RWPE1 (cell line): ENCODE measurements around the gene PGGT1B.

Experiments used
- CTCF ChIA-PET: fragments of 350-600 bp; sonication (Branson Sonifier 250); formaldehyde crosslinking; extraction: SDS; loops from one replicate; lab custom pipeline; 2021; lab: Yijun Ruan, JAX
- POLR2A ChIA-PET: fragments of 400-600 bp; formaldehyde crosslinking; extraction: SDS; loops from one replicate; lab custom pipeline; 2020; ENCODE audit warnings: antibody characterized with exemption; ENCODE audit not compliant: low non-redundant PET; lab: Yijun Ruan, JAX
- DNase-seq: peaks from one replicate; pipeline ENCODE4 v3.0.0; 2012; ENCODE audit warnings: low spot score
- H3K27ac ChIP-seq: fragments of 450-650 bp; 2 replicates; pipeline ENCODE4 v1.5.1; 2017
- TF ChIP-seq, protein P1 (sequence below): fragments of 450-650 bp; conservative IDR thresholded peaks from 2 replicates; pipeline ENCODE4 v1.5.1; 2017; ENCODE audit warnings: low read depth, mild to moderate bottlenecking

PGGT1B gene

DNA sequence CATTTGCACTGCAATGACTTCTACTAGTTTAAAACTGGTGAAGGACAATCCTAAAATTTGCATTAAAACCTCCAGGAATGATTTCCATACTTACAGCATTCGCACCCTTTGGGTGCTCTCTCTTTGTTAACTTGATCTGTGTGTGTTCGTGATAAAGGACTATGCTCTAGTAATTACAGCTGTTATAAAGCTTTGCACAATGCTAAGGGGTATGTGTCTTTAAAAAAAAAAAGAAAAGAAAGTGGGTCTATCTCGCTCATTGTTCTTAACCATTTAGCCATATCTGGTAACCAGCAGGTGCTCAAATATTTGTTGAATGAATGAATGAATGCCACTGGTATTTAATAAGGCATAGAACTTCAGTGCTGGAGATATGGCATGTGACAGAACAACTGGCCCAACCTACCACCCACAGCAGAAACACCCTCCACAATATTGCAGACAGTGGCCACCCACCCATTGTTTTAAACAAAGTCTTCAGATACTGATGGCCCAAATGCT lies 101.7 kb downstream of the PGGT1B start:
- POLR2A ChIA-PET, result no interaction called here
- DNase-seq, result no peak
- CTCF ChIA-PET, result interaction anchor here (0.5 to 0.6 kb wide), 2 partner anchors 20 to 1459 kb away, joined by 3 read pairs; no protein-coding TSS in a partner anchor
- no peak overlapping the region for H3K27ac ChIP-seq
- TF ChIP-seq, protein P1, sequence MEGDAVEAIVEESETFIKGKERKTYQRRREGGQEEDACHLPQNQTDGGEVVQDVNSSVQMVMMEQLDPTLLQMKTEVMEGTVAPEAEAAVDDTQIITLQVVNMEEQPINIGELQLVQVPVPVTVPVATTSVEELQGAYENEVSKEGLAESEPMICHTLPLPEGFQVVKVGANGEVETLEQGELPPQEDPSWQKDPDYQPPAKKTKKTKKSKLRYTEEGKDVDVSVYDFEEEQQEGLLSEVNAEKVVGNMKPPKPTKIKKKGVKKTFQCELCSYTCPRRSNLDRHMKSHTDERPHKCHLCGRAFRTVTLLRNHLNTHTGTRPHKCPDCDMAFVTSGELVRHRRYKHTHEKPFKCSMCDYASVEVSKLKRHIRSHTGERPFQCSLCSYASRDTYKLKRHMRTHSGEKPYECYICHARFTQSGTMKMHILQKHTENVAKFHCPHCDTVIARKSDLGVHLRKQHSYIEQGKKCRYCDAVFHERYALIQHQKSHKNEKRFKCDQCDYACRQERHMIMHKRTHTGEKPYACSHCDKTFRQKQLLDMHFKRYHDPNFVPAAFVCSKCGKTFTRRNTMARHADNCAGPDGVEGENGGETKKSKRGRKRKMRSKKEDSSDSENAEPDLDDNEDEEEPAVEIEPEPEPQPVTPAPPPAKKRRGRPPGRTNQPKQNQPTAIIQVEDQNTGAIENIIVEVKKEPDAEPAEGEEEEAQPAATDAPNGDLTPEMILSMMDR, result no peak
